Gastrocnemius medialis (tissue), 4 donors: ENCODE measurements around the gene ACOXL. TPM values are rescaled to one million over a fixed set of nuclear protein-coding genes. Genes with fewer than 3 reads are reported as not detected.

Source experiments
- ATAC-seq, 2 donors: fragments of 150-250 bp; one replicate each; pipeline ENCODE4 v1.9.1; 2016
- DNase-seq, 2 donors: peaks; one replicate each; pipeline ENCODE4 v3.0.0-alpha.2; 2019
- H3K27ac ChIP-seq, 4 donors: fragments of 200-600 bp; sonication (generic); 1 replicate in 1 of 4; 2 replicates in 3 of 4; pipeline ENCODE4 v1.5.1; 2016 to 2018; ENCODE audit warnings: mild to moderate bottlenecking in 2 of 4, moderate library complexity in 1 of 4
- H3K27me3 ChIP-seq, 3 donors: fragments of 200-600 bp; sonication (generic) in 2 of 3; 1 replicate in 1 of 3; 2 replicates in 2 of 3; pipeline versions ENCODE4 v1.5.1 to v1.6.0; 2016 to 2019; ENCODE audit warnings: mild to moderate bottlenecking in 1 of 3, moderate library complexity in 1 of 3
- H3K36me3 ChIP-seq, 2 donors: fragments of 200-600 bp; sonication (generic) in 1 of 2; one replicate each; pipeline ENCODE4 v1.5.1; 2017 to 2018
- H3K4me1 ChIP-seq, 2 donors: fragments of 200-600 bp; sonication (generic) in 1 of 2; one replicate each; pipeline ENCODE4 v1.5.1; 2016 to 2017; ENCODE audit warnings: mild to moderate bottlenecking in 2 of 2
- H3K4me3 ChIP-seq, 4 donors: fragments of 200-600 bp; sonication (generic) in 3 of 4; 1 replicate in 1 of 4; 2 replicates in 3 of 4; pipeline ENCODE4 v1.5.1; 2016 to 2019; ENCODE audit warnings: mild to moderate bottlenecking in 2 of 4
- H3K9me3 ChIP-seq, 3 donors: fragments of 200-600 bp; sonication (generic) in 2 of 3; 1 replicate in 1 of 3; 2 replicates in 2 of 3; pipeline ENCODE4 v1.5.1; 2016 to 2019
- CTCF ChIP-seq, 5 experiments: fragments of 450-650 bp in 3 of 5; fragments of 200-600 bp in 2 of 5; sonication (generic) in 2 of 5; IDR thresholded peaks in 4 of 5; conservative IDR thresholded peaks in 1 of 5; 1 replicate in 4 of 5; 2 replicates in 1 of 5; pipeline ENCODE4 v1.5.1; 2016 to 2019; ENCODE audit warnings: antibody characterized with exemption in 5 of 5, mild to moderate bottlenecking in 3 of 5, moderate library complexity in 3 of 5
- POLR2A ChIP-seq, 2 donors: fragments of 450-650 bp; IDR thresholded peaks; one replicate each; pipeline ENCODE4 v1.6.1; 2017; ENCODE audit warnings: antibody characterized with exemption in 2 of 2, mild to moderate bottlenecking in 2 of 2, moderate library complexity in 2 of 2
- in situ Hi-C, 4 donors: fragments of 200-750 bp; cut with MboI; loops; one replicate each; pipeline versions ENCODE4 v1.15.0 to v1.8.0; 2017; ENCODE audit warnings: low sequenced_read_pairs in 4 of 4
- intact Hi-C: fragments of 100-400 bp; cut with DNase I; formaldehyde crosslinking; loops from one replicate; pipeline ENCODE4 v1.15.1; 2023; ENCODE audit warnings: low total_unique reads
- total RNA-seq, 4 donors: library from RNA; depleted of rRNA; stranded (reverse); fragments of >200 nt; gene quantifications; one replicate each; pipeline versions ENCODE4 v1.1.0 to v1.2.3, GENCODE V29; 2016

ACOXL gene
- total RNA-seq, 4 donors from 2014 or later: not detected

DNA sequence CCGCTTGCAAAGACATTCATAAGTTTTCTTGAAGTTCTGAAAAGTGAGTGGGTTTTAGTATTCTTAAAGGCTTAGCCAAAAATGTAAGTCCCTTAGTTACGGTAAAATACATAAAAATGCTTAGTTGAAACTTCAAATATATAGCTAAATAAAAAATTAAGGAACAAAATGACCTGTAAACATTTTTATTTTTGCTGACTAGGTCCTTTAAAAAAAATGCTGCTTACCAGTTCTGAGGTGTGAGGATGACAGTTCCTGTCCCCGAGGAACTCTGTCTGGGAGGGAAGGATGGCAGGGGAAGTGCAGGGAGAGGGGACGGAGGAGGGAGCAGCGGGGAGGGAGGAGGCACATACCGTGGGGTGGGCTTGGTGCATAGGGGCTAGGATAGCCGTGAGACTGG lies 285.5 kb downstream of the ACOXL start:
- TF ChIP-seq CTCF (IDR thresholded peaks at IDR 0.05 in 4 of 5, conservative IDR thresholded peaks at IDR 0.05 in 1 of 5): no peak
- no peak for TF ChIP-seq POLR2A (IDR thresholded peaks at IDR 0.05)
- Histone ChIP-seq H3K27me3 (no peaks in the 10 kb centered on the region), H3K9me3 (no peaks in the 10 kb centered on the region), H3K27ac (no peak overlapping the region), H3K36me3 (no peaks in the 10 kb centered on the region), H3K4me1 (peaks cover 6 to 9% of the 10 kb centered on the region in 2 donors), H3K4me3 (no peak overlapping the region)
- intact Hi-C loops (no loop called here), in situ Hi-C loops (no loop called here)
- no peak for DNase-seq
- ATAC-seq: no peak

GRCh38 chr2:111019381-111019780 lies 287.0 kb downstream of the ACOXL start:
- H3K4me1 ChIP-seq: peaks cover 6 to 9% of the 10 kb centered on the region in 2 donors
- in situ Hi-C loops (no loop called here), intact Hi-C loops (no loop called here)
- no peaks in the 10 kb centered on the region for H3K36me3 ChIP-seq
- H3K27ac ChIP-seq: no peak overlapping the region
- no peak for TF ChIP-seq POLR2A (IDR thresholded peaks at IDR 0.05)
- TF ChIP-seq CTCF (IDR thresholded peaks at IDR 0.05 in 4 of 5, conservative IDR thresholded peaks at IDR 0.05 in 1 of 5): no peak
- H3K9me3 ChIP-seq: no peaks in the 10 kb centered on the region
- H3K27me3 ChIP-seq: no peaks in the 10 kb centered on the region
- DNase-seq: no peak
- ATAC-seq: no peak
- no peak overlapping the region for H3K4me3 ChIP-seq

DNA sequence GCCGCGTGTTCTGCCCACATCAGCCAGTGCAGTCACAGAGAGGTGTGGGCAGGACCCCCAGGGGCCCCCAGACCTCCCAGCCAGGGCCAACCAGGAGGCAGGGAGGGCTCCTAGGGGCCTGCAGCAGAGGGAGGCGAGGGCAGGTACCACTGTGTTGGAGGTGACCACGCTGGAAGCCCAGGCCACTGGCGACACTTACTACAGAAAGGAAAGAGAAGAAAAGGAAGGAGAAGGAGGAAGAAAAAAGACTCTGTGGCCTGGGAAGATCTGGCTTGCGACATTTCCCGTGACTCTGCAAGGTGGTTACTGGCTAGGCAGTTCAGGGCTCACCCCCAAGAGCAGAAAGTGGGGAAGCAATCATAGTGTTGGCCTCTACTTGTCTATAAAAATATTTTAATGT lies 290.3 kb downstream of the ACOXL start:
- Histone ChIP-seq H3K27me3 (no peaks in the 10 kb centered on the region), H3K4me1 (peaks cover 6 to 9% of the 10 kb centered on the region in 2 donors), H3K27ac (no peak overlapping the region), H3K4me3 (no peak overlapping the region), H3K9me3 (no peaks in the 10 kb centered on the region), H3K36me3 (no peaks in the 10 kb centered on the region)
- DNase-seq: no peak
- TF ChIP-seq POLR2A (IDR thresholded peaks at IDR 0.05) (no peak), CTCF (IDR thresholded peaks at IDR 0.05 in 4 of 5, conservative IDR thresholded peaks at IDR 0.05 in 1 of 5) (no peak)
- no peak for ATAC-seq
- in situ Hi-C loops (no loop called here), intact Hi-C loops (no loop called here)

DNA sequence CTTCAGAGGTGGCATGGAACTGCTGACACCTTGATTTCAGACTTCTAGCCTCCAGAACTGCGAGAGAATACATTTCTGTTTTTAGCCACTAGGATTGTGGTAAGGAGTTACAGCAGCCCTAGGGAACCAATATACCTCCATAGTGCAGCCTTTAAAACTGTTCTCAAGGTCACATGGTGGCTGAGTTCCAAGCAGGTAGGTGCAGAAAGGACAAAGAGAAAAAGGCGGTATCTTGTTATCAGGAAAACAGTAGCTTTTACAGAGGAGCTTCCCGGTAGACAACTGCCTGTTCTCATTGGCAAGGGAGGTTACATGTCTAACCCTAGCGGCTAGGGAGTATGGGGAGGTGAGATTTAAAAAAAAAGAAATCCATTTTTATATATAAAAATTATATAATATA lies 292.1 kb downstream of the ACOXL start:
- ATAC-seq (no peak), DNase-seq (no peak)
- intact Hi-C loops (no loop called here), in situ Hi-C loops (no loop called here)
- Histone ChIP-seq H3K9me3 (no peaks in the 10 kb centered on the region), H3K27me3 (no peaks in the 10 kb centered on the region), H3K4me3 (no peak overlapping the region), H3K4me1 (peaks cover under 1% of the 10 kb centered on the region in 2 donors), H3K36me3 (no peaks in the 10 kb centered on the region), H3K27ac (no peak overlapping the region)
- TF ChIP-seq POLR2A (IDR thresholded peaks at IDR 0.05) (no peak), CTCF (IDR thresholded peaks at IDR 0.05 in 4 of 5, conservative IDR thresholded peaks at IDR 0.05 in 1 of 5) (no peak)

GRCh38 chr2:111025288-111025687 lies 292.9 kb downstream of the ACOXL start:
- peaks cover 0 to 4% of the 10 kb centered on the region in 2 donors for H3K4me1 ChIP-seq
- DNase-seq: no peak
- no peak overlapping the region for H3K4me3 ChIP-seq
- no peaks in the 10 kb centered on the region for H3K27me3 ChIP-seq
- no peak for TF ChIP-seq CTCF (IDR thresholded peaks at IDR 0.05 in 4 of 5, conservative IDR thresholded peaks at IDR 0.05 in 1 of 5)
- TF ChIP-seq POLR2A (IDR thresholded peaks at IDR 0.05): no peak
- no peaks in the 10 kb centered on the region for H3K9me3 ChIP-seq
- intact Hi-C loops (no loop called here), in situ Hi-C loops (no loop called here)
- H3K36me3 ChIP-seq: no peaks in the 10 kb centered on the region
- no peak for ATAC-seq
- H3K27ac ChIP-seq: no peak overlapping the region
